Stomach (tissue), 4 donors: ENCODE results near the gene PCGF2.

Experiments used
- CTCF ChIP-seq, 7 experiments: fragments of 450-650 bp in 4 of 7; fragments of 200-600 bp in 3 of 7; sonication (generic) in 3 of 7; IDR thresholded peaks; one replicate each; pipeline ENCODE4 v1.5.1; 2016 to 2019; ENCODE audit warnings: antibody characterized with exemption in 7 of 7, control low read depth in 2 of 7, mild to moderate bottlenecking in 1 of 7
- POLR2AphosphoS5 ChIP-seq, 3 donors: sonication (generic); formaldehyde crosslinking; IDR thresholded peaks; one replicate each; pipeline ENCODE4 v1.6.1; 2016; ENCODE audit warnings: antibody characterized with exemption in 3 of 3

- TF ChIP-seq CTCF (IDR thresholded peaks at IDR 0.05) (no peak), POLR2AphosphoS5 (IDR thresholded peaks at IDR 0.05) (no peak)
These were observed 6.7 kb downstream of the PCGF2 start for GRCh38 chr17:38741461-38741860.
